IMR-90 (cell line): ENCODE measurements around the gene EPB41L2. TPM values are rescaled to one million over a fixed set of nuclear protein-coding genes. Genes with fewer than 3 reads are reported as not detected.

Source experiments
- ATAC-seq: fragments of 200-7000 bp; cut with Tn5 transposase; 2 replicates; pipeline ENCODE4 v1.9.1; 2020; ENCODE audit warnings: low read depth, mild to moderate bottlenecking, moderate library complexity
- BruUV-seq: library from RNA; stranded (reverse); fragments of 400-500 nt; replicated peaks from 2 replicates; lab custom pipeline; 2021; lab: Mats Ljungman, UMichigan
- CTCF ChIA-PET: fragments of 300-600 bp; formaldehyde crosslinking; extraction: SDS; loops from one replicate; lab custom pipeline; 2021; ENCODE audit warnings: antibody characterized with exemption; lab: Yijun Ruan, JAX
- POLR2A ChIA-PET: fragments of 300-600 bp; sonication (Branson Sonifier 250); formaldehyde crosslinking; loops from one replicate; lab custom pipeline; 2022; ENCODE audit warnings: antibody characterized with exemption; ENCODE audit not compliant: unreplicated experiment; lab: Charles Lee
- DNase-seq: peaks from one replicate; pipeline ENCODE4 v3.0.0; 2013
- H2AFZ ChIP-seq: replicated peaks from 2 replicates; pipeline ENCODE3; 2013; ENCODE audit warnings: low read length, mild to moderate bottlenecking; ENCODE audit not compliant: poor library complexity
- H2AK5ac ChIP-seq: 2 replicates; pipeline ENCODE4 v1.6.1; 2013; ENCODE audit warnings: low read depth, low read length, inconsistent platforms
- H2AK9ac ChIP-seq: replicated peaks from 2 replicates; pipeline ENCODE3; 2013; ENCODE audit warnings: mild to moderate bottlenecking, low read depth, low read length, moderate library complexity; ENCODE audit not compliant: poor library complexity
- H2BK120ac ChIP-seq: 2 replicates; pipeline ENCODE4 v1.6.1; 2013; ENCODE audit warnings: low read depth, low read length, inconsistent platforms
- H2BK15ac ChIP-seq: 3 replicates; pipeline ENCODE4 v1.6.1; 2013; ENCODE audit warnings: low read depth, low read length, inconsistent platforms
- H2BK20ac ChIP-seq: 2 replicates; pipeline ENCODE4 v1.6.1; 2013; ENCODE audit warnings: low read depth, mild to moderate bottlenecking, inconsistent platforms, low read length, moderate library complexity
- H2BK5ac ChIP-seq: 2 replicates; pipeline ENCODE4 v1.6.1; 2013; ENCODE audit warnings: mild to moderate bottlenecking, low read depth, low read length, inconsistent platforms; ENCODE audit not compliant: poor library complexity, severe bottlenecking
- H3K14ac ChIP-seq: replicated peaks from 2 replicates; pipeline ENCODE4 v1.6.1; 2013; ENCODE audit warnings: low read depth, low read length, inconsistent platforms
- H3K18ac ChIP-seq: 2 replicates; pipeline ENCODE4 v1.6.1; 2013; ENCODE audit warnings: low read depth, low read length, control low read depth
- H3K23ac ChIP-seq: 2 replicates; pipeline ENCODE4 v1.6.1; 2013; ENCODE audit warnings: low read depth, low read length, inconsistent platforms
- H3K27ac ChIP-seq: 2 replicates; pipeline ENCODE4 v1.5.1; 2013; ENCODE audit warnings: mild to moderate bottlenecking, control low read depth, low read length; ENCODE audit not compliant: insufficient read depth
- H3K27me3 ChIP-seq: 2 replicates; pipeline ENCODE4 v1.6.1; 2013; ENCODE audit warnings: low read length; ENCODE audit not compliant: control insufficient read depth, insufficient read depth
- H3K36me3 ChIP-seq: 2 replicates; pipeline ENCODE4 v1.6.1; 2013; ENCODE audit warnings: low read length, mixed read lengths; ENCODE audit not compliant: control insufficient read depth, insufficient read depth
- H3K4ac ChIP-seq: 2 replicates; pipeline ENCODE4 v1.6.1; 2013; ENCODE audit warnings: low read depth, low read length, inconsistent platforms
- H3K4me1 ChIP-seq: 2 replicates; pipeline ENCODE4 v1.6.1; 2013; ENCODE audit warnings: low read length, mixed read lengths; ENCODE audit not compliant: control insufficient read depth, insufficient read depth
- H3K4me2 ChIP-seq: 2 replicates; pipeline ENCODE4 v1.6.1; 2013; ENCODE audit warnings: low read depth, mild to moderate bottlenecking, control low read depth, low read length, moderate library complexity
- H3K4me3 ChIP-seq: 2 replicates; pipeline ENCODE4 v1.5.1; 2013; ENCODE audit warnings: low read depth, mild to moderate bottlenecking, control low read depth, low read length, moderate library complexity; ENCODE audit not compliant: insufficient read depth
- H3K56ac ChIP-seq: 2 replicates; pipeline ENCODE4 v1.6.1; 2013; ENCODE audit warnings: low read length, inconsistent platforms; ENCODE audit not compliant: insufficient read depth; ENCODE audit errors: extremely low read depth
- H3K79me1 ChIP-seq, 2 experiments: 2 replicates each; pipeline ENCODE4 v1.6.1; 2013; ENCODE audit warnings: low read length in 2 of 2, inconsistent platforms in 1 of 2, low read depth in 1 of 2
- H3K9ac ChIP-seq: 2 replicates; pipeline ENCODE4 v1.6.1; 2013; ENCODE audit warnings: low read depth, low read length, control low read depth
- H3K9me1 ChIP-seq: 2 replicates; pipeline ENCODE4 v1.6.1; 2013; ENCODE audit warnings: low read length, inconsistent platforms; ENCODE audit not compliant: insufficient read depth
- H3K9me3 ChIP-seq: 2 replicates; pipeline ENCODE4 v1.6.1; 2013; ENCODE audit warnings: low read length; ENCODE audit not compliant: control insufficient read depth, insufficient read depth
- H4K20me1 ChIP-seq: 2 replicates; pipeline ENCODE4 v1.6.1; 2013; ENCODE audit warnings: low read length, inconsistent platforms; ENCODE audit not compliant: insufficient read depth
- H4K5ac ChIP-seq: 2 replicates; pipeline ENCODE4 v1.6.1; 2013; ENCODE audit warnings: mild to moderate bottlenecking, low read depth, low read length, control low read depth
- H4K8ac ChIP-seq, 2 experiments: 2 replicates each; pipeline ENCODE4 v1.6.1; 2013; ENCODE audit warnings: low read depth in 2 of 2, low read length in 2 of 2, control low read depth in 1 of 2, inconsistent platforms in 1 of 2
- H4K91ac ChIP-seq: 2 replicates; pipeline ENCODE4 v1.6.1; 2013; ENCODE audit warnings: low read depth, low read length, inconsistent platforms; ENCODE audit not compliant: insufficient read depth
- CEBPB ChIP-seq: IDR thresholded peaks from 2 replicates; pipeline ENCODE4 v1.6.1; 2012; ENCODE audit warnings: low read depth, low read length, improper control_type of control experiment
- FOS ChIP-seq: fragments of 150-350 bp; IDR thresholded peaks from 2 replicates; pipeline ENCODE4 v1.6.1; 2016; ENCODE audit warnings: low read depth, low read length
- MXI1 ChIP-seq: IDR thresholded peaks from 2 replicates; pipeline ENCODE4 v1.6.1; 2012; ENCODE audit warnings: low read depth, mild to moderate bottlenecking, low read length, moderate library complexity, borderline replicate concordance
- NFE2L2 ChIP-seq: fragments of 150-350 bp; IDR thresholded peaks from 2 replicates; pipeline ENCODE4 v1.6.1; 2016; ENCODE audit warnings: low read depth, mild to moderate bottlenecking, low read length
- POLR2A ChIP-seq: IDR thresholded peaks from 2 replicates; pipeline ENCODE4 v1.6.1; 2012; ENCODE audit warnings: mild to moderate bottlenecking, low read depth, low read length
- RAD21 ChIP-seq: IDR thresholded peaks from 2 replicates; pipeline ENCODE4 v1.6.1; 2012; ENCODE audit warnings: low read length, improper control_type of control experiment
- RCOR1 ChIP-seq: IDR thresholded peaks from 2 replicates; pipeline ENCODE4 v1.6.1; 2012; ENCODE audit warnings: mild to moderate bottlenecking, low read length, improper control_type of control experiment; ENCODE audit not compliant: insufficient replicate concordance
- RFX5 ChIP-seq: IDR thresholded peaks from 2 replicates; pipeline ENCODE4 v1.8.0; 2012; ENCODE audit warnings: low read depth, mild to moderate bottlenecking, low read length, moderate library complexity
- SMC3 ChIP-seq: fragments of 150-350 bp; IDR thresholded peaks from 2 replicates; pipeline ENCODE4 v1.6.1; 2016; ENCODE audit warnings: low read depth, mild to moderate bottlenecking, antibody characterized with exemption, low read length, moderate library complexity
- WGBS, 2 experiments: methylation state at CpG; one replicate each; pipeline versions ENCODE4 v1.1.5 to v1.1.7; 2013; ENCODE audit warnings: missing lambda C conversion rate in 2 of 2; ENCODE audit not compliant: insufficient read length in 1 of 2; ENCODE audit errors: extremely low coverage in 2 of 2; 5-methylcytosine and 5-hydroxymethylcytosine counted together
- dilution Hi-C: fragments of 300-500 bp; cut with HindIII; formaldehyde crosslinking; loops from one replicate; pipeline ENCODE4 v1.14.3; 2018; ENCODE audit warnings: low sequenced_read_pairs; ENCODE audit not compliant: unreplicated experiment
- in situ Hi-C: fragments of 300-500 bp; cut with MboI; formaldehyde crosslinking; loops from 3 replicates; pipeline ENCODE4 v1.14.3; 2019; ENCODE audit warnings: low sequenced_read_pairs, inconsistent platforms, mixed read lengths
- intact Hi-C: fragments of 100-400 bp; cut with micrococcal nuclease; formaldehyde crosslinking; loops from 2 replicates; pipeline ENCODE4 v1.10.0; 2022
- polyA plus RNA-seq, 3 experiments: library from polyadenylated mRNA; depleted of rRNA; stranded (reverse); fragments of >200 nt; gene quantifications; 2 replicates each; pipeline ENCODE4 v1.2.3, GENCODE V29; 2012; ENCODE audit warnings: low replicate concordance in 1 of 3
- total RNA-seq: library from RNA; depleted of rRNA; stranded (reverse); fragments of >200 nt; gene quantifications from 2 replicates; pipeline ENCODE4 v1.2.3, GENCODE V29; 2012
- TF ChIP-seq, protein P1 (sequence below): conservative IDR thresholded peaks from 2 replicates; pipeline ENCODE4 v1.5.1; 2012; ENCODE audit warnings: mild to moderate bottlenecking, low read depth, low read length, improper control_type of control experiment
- TF ChIP-seq, protein P2 (sequence below): fragments of 150-350 bp; IDR thresholded peaks from 2 replicates; pipeline ENCODE4 v1.6.1; 2017; ENCODE audit warnings: mild to moderate bottlenecking, antibody characterized with exemption, low read length, low read depth

The EPB41L2 gene
- total and polyA plus RNA-seq, 2 of the 4 experiments (the other 2 are of a cell fraction), result 85.7 to 99.8 TPM

DNA sequence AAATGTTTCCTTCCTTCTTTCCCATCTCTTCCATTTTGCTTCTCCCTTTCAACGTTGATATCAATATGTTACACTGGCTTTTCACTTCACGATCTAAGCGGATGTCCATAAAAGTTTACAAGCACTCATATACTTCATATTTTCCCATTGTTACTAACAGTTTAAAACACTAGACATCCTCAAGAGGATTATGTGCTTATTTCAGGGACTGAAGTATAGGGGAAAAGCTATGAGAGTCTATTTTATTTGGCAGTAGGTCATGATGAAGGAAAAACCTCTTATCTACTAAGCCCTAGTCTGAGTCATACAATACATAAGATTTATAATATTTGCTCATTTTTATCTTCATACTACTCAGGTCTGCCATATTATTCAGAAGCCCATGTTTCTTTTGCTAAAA, 20.6 kb upstream of the EPB41L2 start:
- DNase-seq, result peak; percentile 42
- no peak overlapping the region for H3K23ac ChIP-seq
- no peaks in the 10 kb centered on the region for H3K79me1 ChIP-seq
- H4K5ac ChIP-seq, result no peak overlapping the region
- no peak overlapping the region for H2BK20ac ChIP-seq
- ChIA-PET CTCF (interaction anchor here (0.6 kb wide), 1 partner anchor 11 kb away, joined by 3 read pairs; no protein-coding TSS in a partner anchor), POLR2A (no interaction called here)
- H3K18ac ChIP-seq, result no peak overlapping the region
- no peaks in the 10 kb centered on the region for H3K4me1 ChIP-seq
- H3K9ac ChIP-seq, result no peak overlapping the region
- H3K4ac ChIP-seq, result no peak overlapping the region
- no peaks in the 10 kb centered on the region for H3K36me3 ChIP-seq
- H3K9me3 ChIP-seq, result 0 out of 2 replicates have a peak, but pooled peaks cover 2% of the 10 kb centered on the region
- intact Hi-C loops (no loop called here), dilution Hi-C loops (no loop called here), in situ Hi-C loops (no loop called here)
- H2BK5ac ChIP-seq, result no peak overlapping the region
- no peaks in the 10 kb centered on the region for H3K27me3 ChIP-seq
- H3K14ac ChIP-seq, result no peak overlapping the region
- no peak overlapping the region for H4K8ac ChIP-seq
- no TSS peak for BruUV-seq
- ATAC-seq, result no peak
- no peak overlapping the region for H2BK120ac ChIP-seq
- H3K9me1 ChIP-seq, result 0 out of 2 replicates have a peak, but pooled peaks cover 3% of the 10 kb centered on the region
- no peak overlapping the region for H4K91ac ChIP-seq
- no peak overlapping the region for H3K4me2 ChIP-seq
- no peak overlapping the region for H2AFZ ChIP-seq
- no peak overlapping the region for H2AK9ac ChIP-seq
- H3K56ac ChIP-seq, result no peak overlapping the region
- WGBS, 2 experiments, result 80% methylated on average over 1 of the region's 3 CpGs; no CpG with 5 or more reads in 1 of the 2 experiments
- no peak overlapping the region for H2BK15ac ChIP-seq
- H3K27ac ChIP-seq, result no peak overlapping the region
- H2AK5ac ChIP-seq, result no peak overlapping the region
- TF ChIP-seq POLR2A (no peak), CEBPB (no peak), RCOR1 (no peak), MXI1 (no peak), SMC3 (no peak), FOS (no peak), RAD21 (no peak), NFE2L2 (no peak), RFX5 (no peak)
- TF ChIP-seq, protein P1, sequence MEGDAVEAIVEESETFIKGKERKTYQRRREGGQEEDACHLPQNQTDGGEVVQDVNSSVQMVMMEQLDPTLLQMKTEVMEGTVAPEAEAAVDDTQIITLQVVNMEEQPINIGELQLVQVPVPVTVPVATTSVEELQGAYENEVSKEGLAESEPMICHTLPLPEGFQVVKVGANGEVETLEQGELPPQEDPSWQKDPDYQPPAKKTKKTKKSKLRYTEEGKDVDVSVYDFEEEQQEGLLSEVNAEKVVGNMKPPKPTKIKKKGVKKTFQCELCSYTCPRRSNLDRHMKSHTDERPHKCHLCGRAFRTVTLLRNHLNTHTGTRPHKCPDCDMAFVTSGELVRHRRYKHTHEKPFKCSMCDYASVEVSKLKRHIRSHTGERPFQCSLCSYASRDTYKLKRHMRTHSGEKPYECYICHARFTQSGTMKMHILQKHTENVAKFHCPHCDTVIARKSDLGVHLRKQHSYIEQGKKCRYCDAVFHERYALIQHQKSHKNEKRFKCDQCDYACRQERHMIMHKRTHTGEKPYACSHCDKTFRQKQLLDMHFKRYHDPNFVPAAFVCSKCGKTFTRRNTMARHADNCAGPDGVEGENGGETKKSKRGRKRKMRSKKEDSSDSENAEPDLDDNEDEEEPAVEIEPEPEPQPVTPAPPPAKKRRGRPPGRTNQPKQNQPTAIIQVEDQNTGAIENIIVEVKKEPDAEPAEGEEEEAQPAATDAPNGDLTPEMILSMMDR, result no peak
- TF ChIP-seq, protein P2, sequence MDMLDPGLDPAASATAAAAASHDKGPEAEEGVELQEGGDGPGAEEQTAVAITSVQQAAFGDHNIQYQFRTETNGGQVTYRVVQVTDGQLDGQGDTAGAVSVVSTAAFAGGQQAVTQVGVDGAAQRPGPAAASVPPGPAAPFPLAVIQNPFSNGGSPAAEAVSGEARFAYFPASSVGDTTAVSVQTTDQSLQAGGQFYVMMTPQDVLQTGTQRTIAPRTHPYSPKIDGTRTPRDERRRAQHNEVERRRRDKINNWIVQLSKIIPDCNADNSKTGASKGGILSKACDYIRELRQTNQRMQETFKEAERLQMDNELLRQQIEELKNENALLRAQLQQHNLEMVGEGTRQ, result no peak
- H3K4me3 ChIP-seq, result no peak overlapping the region
- no peaks in the 10 kb centered on the region for H4K20me1 ChIP-seq
